ENCODE results near the gene ASTL. TPM values are rescaled to one million over a fixed set of nuclear protein-coding genes. Genes with fewer than 3 reads are reported as not detected.

The ASTL gene
- total and polyA plus RNA-seq, 2 donors (not counting 3 experiments of a cell fraction or from before 2014, with no cell fraction given): not detected

- POLR2A ChIA-PET: no interaction called here
- H3K9me3 ChIP-seq (replicated peaks; ENCODE audit: control insufficient read depth, insufficient read depth, low read length): no peaks in the 10 kb centered on the region
- H3K79me2 ChIP-seq (ENCODE audit: control insufficient read depth, insufficient read depth, low read length): no peaks in the 10 kb centered on the region
- H3K27ac ChIP-seq (ENCODE audit: insufficient read depth, low read depth, low read length): no peak overlapping the region
- no peak overlapping the region for H3K4me2 ChIP-seq (ENCODE audit: insufficient read depth, low read length)
- intact Hi-C loops (cut with micrococcal nuclease): no loop called here
- TF ChIP-seq JUN (IDR thresholded peaks at IDR 0.05; ENCODE audit: borderline replicate concordance, insufficient read depth, insufficient read length, low read depth): no peak
- no peak for TF ChIP-seq GATA2 (IDR thresholded peaks at IDR 0.05; ENCODE audit: insufficient read depth, insufficient read length, low read depth, low read length)
- TF ChIP-seq EZH2 (IDR thresholded peaks at IDR 0.05; ENCODE audit: borderline replicate concordance, low read depth, low read length, severe bottlenecking): no peak
- no peak for TF ChIP-seq MYC (IDR thresholded peaks at IDR 0.05; ENCODE audit: low read depth, low read length)
- no peak for TF ChIP-seq CTCF (IDR thresholded peaks at IDR 0.05; ENCODE audit: extremely low read depth in 1 of 2, insufficient read depth in 1 of 2, low read depth in 1 of 2, low read length in 2 of 2)
- TF ChIP-seq MAX (IDR thresholded peaks at IDR 0.05; ENCODE audit: insufficient read depth, insufficient read length): no peak
- TF ChIP-seq POLR2A (IDR thresholded peaks at IDR 0.05; ENCODE audit: low read depth, low read length): no peak
- no peak for TF ChIP-seq POLR2AphosphoS5 (IDR thresholded peaks at IDR 0.05; ENCODE audit: insufficient read depth, low read depth, low read length)
- no peak for TF ChIP-seq FOS (IDR thresholded peaks at IDR 0.05; ENCODE audit: borderline replicate concordance, insufficient read depth, low read length)
- no peaks in the 10 kb centered on the region for H3K9me1 ChIP-seq (replicated peaks; ENCODE audit: control insufficient read depth, extremely low read depth, insufficient read depth, low read length)
- DNase-seq (ENCODE audit: low read depth, low spot score) (no peak), FAIRE-seq (no peak)
- no peak overlapping the region for H2AFZ ChIP-seq (ENCODE audit: low read depth, low read length)
- no peak overlapping the region for H3K9ac ChIP-seq (replicated peaks; ENCODE audit: extremely low read depth, insufficient read depth, low read length)
- no peak overlapping the region for H3K4me3 ChIP-seq (replicated peaks in 1 of 3; ENCODE audit: insufficient read depth in 1 of 3, low read depth in 1 of 3, low read length in 3 of 3)
- CTCF ChIA-PET: no interaction called here
- no peaks in the 10 kb centered on the region for H3K4me1 ChIP-seq (ENCODE audit: control insufficient read depth, extremely low read depth, insufficient read depth, low read length)
- peaks cover 0 to 3% of the 10 kb centered on the region in 2 experiments for H3K27me3 ChIP-seq (ENCODE audit: control insufficient read depth in 2 of 2, insufficient read depth in 2 of 2, low read length in 2 of 2)
- H3K36me3 ChIP-seq (ENCODE audit: control insufficient read depth in 2 of 2, extremely low read depth in 1 of 2, insufficient read depth in 2 of 2, low read length in 2 of 2): no peaks in the 10 kb centered on the region
- dilution Hi-C loops (cut with MboI; ENCODE audit: extremely low pct_ligation_motif_present, low sequenced_read_pairs): no loop called here
- no peaks in the 10 kb centered on the region for H4K20me1 ChIP-seq (replicated peaks; ENCODE audit: control insufficient read depth, extremely low read depth, insufficient read depth, low read length)
- BruUV-seq (replicated peaks): no TSS peak
Observed at GRCh38 chr2:96105994-96106715, 32.1 kb downstream of the ASTL start.

All from endothelial cell of umbilical vein (primary cell).